ENCODE measurements around the gene PABPC3. TPM values are rescaled to one million over a fixed set of nuclear protein-coding genes. Genes with fewer than 3 reads are reported as not detected.

Gene PABPC3
- total RNA-seq, 1 donor = under 0.01 TPM

DNA sequence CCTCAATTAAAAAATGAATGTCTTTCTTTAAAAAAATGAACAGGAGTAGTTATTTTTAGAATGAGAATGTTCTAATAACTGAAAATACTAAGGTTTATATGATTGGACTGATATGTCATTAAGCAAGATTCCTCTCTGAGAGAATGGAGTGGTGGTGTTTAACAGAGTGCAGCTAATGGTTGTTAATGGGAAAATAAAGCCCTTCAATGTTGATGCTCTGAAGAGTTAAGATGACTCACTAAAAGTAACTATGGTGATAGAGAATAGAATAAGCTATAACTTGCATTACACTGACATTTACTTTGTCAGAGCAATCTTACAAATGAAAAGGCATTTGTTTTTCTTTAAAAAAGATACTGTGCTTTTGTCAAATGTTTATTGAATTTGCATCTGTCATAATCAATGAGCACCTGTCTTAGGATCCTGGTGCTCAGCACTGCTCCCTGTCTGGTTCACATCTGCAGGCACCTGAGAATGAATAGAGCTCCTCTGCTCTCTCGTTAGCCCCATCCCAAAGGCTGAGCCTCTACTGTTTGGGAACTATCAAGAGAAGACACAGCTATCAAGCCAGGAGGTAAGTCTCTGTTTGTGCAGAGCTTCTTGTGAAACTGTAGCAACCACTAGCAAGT is 15.1 kb downstream of the PABPC3 start:
- TF ChIP-seq, protein P1, sequence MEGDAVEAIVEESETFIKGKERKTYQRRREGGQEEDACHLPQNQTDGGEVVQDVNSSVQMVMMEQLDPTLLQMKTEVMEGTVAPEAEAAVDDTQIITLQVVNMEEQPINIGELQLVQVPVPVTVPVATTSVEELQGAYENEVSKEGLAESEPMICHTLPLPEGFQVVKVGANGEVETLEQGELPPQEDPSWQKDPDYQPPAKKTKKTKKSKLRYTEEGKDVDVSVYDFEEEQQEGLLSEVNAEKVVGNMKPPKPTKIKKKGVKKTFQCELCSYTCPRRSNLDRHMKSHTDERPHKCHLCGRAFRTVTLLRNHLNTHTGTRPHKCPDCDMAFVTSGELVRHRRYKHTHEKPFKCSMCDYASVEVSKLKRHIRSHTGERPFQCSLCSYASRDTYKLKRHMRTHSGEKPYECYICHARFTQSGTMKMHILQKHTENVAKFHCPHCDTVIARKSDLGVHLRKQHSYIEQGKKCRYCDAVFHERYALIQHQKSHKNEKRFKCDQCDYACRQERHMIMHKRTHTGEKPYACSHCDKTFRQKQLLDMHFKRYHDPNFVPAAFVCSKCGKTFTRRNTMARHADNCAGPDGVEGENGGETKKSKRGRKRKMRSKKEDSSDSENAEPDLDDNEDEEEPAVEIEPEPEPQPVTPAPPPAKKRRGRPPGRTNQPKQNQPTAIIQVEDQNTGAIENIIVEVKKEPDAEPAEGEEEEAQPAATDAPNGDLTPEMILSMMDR (IDR thresholded peaks at IDR 0.05; ENCODE audit: extremely low read depth, low read depth, low read length) = no peak
- Histone ChIP-seq H3K4me3 (ENCODE audit: insufficient read depth, low read length) (no peak overlapping the region), H3K4me1 (ENCODE audit: insufficient read depth, low read length) (no peaks in the 10 kb centered on the region)

DNA sequence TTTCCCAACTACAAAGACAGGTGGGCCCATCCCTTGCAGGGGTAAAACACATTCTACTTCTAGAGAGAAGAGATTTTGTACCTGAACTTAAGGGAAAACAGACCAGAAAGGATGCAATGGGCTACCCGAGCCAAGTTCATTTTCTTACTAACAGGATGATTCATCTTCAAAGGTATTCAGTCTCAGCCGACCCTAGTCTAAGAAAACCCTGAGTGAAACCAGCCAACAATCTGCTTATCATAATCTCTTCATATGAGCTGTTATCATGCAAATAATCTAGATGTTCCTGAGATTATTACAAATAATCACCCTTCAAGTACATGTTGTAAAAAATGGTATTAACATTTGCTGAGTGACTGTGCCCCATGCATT is 15.6 kb downstream of the PABPC3 start:
- Histone ChIP-seq H3K79me2 (ENCODE audit: insufficient read depth, low read length) (no peaks in the 10 kb centered on the region), H4K20me1 (ENCODE audit: insufficient read depth, low read length) (no peaks in the 10 kb centered on the region), H3K27me3 (ENCODE audit: insufficient read depth, low read length) (peaks cover 5% of the 10 kb centered on the region), H3K4me3 (ENCODE audit: insufficient read depth, low read length) (no peak overlapping the region), H3K4me2 (ENCODE audit: insufficient read depth, low read length) (no peak overlapping the region), H3K36me3 (ENCODE audit: insufficient read depth, low read length) (no peaks in the 10 kb centered on the region), H3K9me3 (ENCODE audit: low read depth, low read length) (no peaks in the 10 kb centered on the region), H3K4me1 (ENCODE audit: insufficient read depth, low read length) (no peaks in the 10 kb centered on the region), H3K27ac (ENCODE audit: low read depth, low read length) (no peak overlapping the region), H2AFZ (ENCODE audit: low read length) (no peak overlapping the region)
- DNase-seq (ENCODE audit: insufficient read length, low spot score, missing footprints) = no peak
- TF ChIP-seq, protein P1 (IDR thresholded peaks at IDR 0.05; ENCODE audit: extremely low read depth, low read depth, low read length) = no peak

More for the DNA sequence above, 15.1 kb downstream of the PABPC3 start:
- Histone ChIP-seq H3K9me3 (ENCODE audit: low read depth, low read length) (no peaks in the 10 kb centered on the region), H3K27ac (ENCODE audit: low read depth, low read length) (no peak overlapping the region), H2AFZ (ENCODE audit: low read length) (no peak overlapping the region), H4K20me1 (ENCODE audit: insufficient read depth, low read length) (no peaks in the 10 kb centered on the region), H3K4me2 (ENCODE audit: insufficient read depth, low read length) (no peak overlapping the region), H3K79me2 (ENCODE audit: insufficient read depth, low read length) (no peaks in the 10 kb centered on the region), H3K27me3 (ENCODE audit: insufficient read depth, low read length) (peaks cover 5% of the 10 kb centered on the region), H3K36me3 (ENCODE audit: insufficient read depth, low read length) (no peaks in the 10 kb centered on the region)
- no peak for DNase-seq (ENCODE audit: insufficient read length, low spot score, missing footprints)

DNA sequence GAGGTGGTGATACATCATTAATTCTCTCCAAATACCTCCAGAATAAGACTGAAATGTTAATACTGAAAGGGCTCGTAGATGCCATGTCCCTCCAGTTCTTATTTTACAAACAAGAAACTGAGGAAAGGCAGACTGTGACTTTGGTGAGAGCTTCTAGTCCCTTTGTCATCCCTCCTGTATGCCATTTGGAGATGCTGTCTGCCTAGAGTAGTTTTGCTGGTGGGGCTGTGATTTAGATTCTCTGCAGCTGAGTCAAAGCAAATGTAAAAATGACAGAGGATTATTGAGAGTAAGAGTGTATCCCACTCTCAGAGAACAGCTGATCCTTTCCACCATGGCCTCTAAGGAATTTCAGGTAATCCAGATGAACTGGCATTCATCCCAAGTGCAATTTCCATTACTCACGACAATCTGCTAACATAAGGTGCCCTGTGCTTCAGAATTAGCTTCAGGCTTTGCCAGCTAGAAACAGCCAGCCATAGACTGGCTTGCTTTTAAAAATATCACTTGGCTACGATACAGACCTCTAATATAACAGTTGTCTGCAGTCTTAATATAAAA is 16.8 kb downstream of the PABPC3 start:
- Histone ChIP-seq H3K9me3 (ENCODE audit: low read depth, low read length) (no peaks in the 10 kb centered on the region), H4K20me1 (ENCODE audit: insufficient read depth, low read length) (no peaks in the 10 kb centered on the region), H3K4me3 (ENCODE audit: insufficient read depth, low read length) (no peak overlapping the region), H2AFZ (ENCODE audit: low read length) (no peak overlapping the region), H3K4me2 (ENCODE audit: insufficient read depth, low read length) (no peak overlapping the region), H3K27ac (ENCODE audit: low read depth, low read length) (no peak overlapping the region), H3K27me3 (ENCODE audit: insufficient read depth, low read length) (peaks cover 5% of the 10 kb centered on the region), H3K79me2 (ENCODE audit: insufficient read depth, low read length) (no peaks in the 10 kb centered on the region), H3K36me3 (ENCODE audit: insufficient read depth, low read length) (no peaks in the 10 kb centered on the region), H3K4me1 (ENCODE audit: insufficient read depth, low read length) (no peaks in the 10 kb centered on the region)
- DNase-seq (ENCODE audit: insufficient read length, low spot score, missing footprints) = no peak
- TF ChIP-seq, protein P1 (IDR thresholded peaks at IDR 0.05; ENCODE audit: extremely low read depth, low read depth, low read length) = no peak

DNA sequence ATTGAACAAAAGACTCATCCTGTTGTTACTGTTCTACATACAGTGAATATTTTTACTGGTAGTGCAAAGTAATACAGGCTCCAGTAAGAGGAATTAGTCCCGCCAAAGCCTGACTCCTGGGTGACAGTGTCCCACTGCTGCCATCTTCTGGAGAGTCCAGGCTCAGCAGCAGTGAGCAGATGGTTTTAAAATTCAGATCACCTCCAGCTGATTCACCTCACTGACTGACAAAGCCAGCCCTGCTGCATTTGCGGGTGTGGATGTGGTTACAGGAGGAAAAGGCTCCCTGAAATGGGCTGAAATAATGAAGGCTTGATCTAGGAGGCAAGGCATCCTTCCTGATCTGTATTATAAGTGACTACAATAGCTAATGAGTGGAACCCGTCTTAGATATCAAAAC is 18.3 kb downstream of the PABPC3 start:
- peaks cover 5% of the 10 kb centered on the region for H3K27me3 ChIP-seq (ENCODE audit: insufficient read depth, low read length)
- no peaks in the 10 kb centered on the region for H3K36me3 ChIP-seq (ENCODE audit: insufficient read depth, low read length)
- no peak overlapping the region for H3K27ac ChIP-seq (ENCODE audit: low read depth, low read length)
- no peak overlapping the region for H3K4me2 ChIP-seq (ENCODE audit: insufficient read depth, low read length)
- H4K20me1 ChIP-seq (ENCODE audit: insufficient read depth, low read length) = no peaks in the 10 kb centered on the region
- H3K79me2 ChIP-seq (ENCODE audit: insufficient read depth, low read length) = no peaks in the 10 kb centered on the region
- no peaks in the 10 kb centered on the region for H3K4me1 ChIP-seq (ENCODE audit: insufficient read depth, low read length)
- no peaks in the 10 kb centered on the region for H3K9me3 ChIP-seq (ENCODE audit: low read depth, low read length)
- peak; percentile 91 for DNase-seq (ENCODE audit: insufficient read length, low spot score, missing footprints)
- H2AFZ ChIP-seq (ENCODE audit: low read length) = no peak overlapping the region
- H3K4me3 ChIP-seq (ENCODE audit: insufficient read depth, low read length) = no peak overlapping the region
- TF ChIP-seq, protein P1 (IDR thresholded peaks at IDR 0.05; ENCODE audit: extremely low read depth, low read depth, low read length) = peak; percentile 96
